CD4-positive, alpha-beta T cell (primary cell): Measurements from ENCODE around the gene PTPRC. TPM values are rescaled to one million over a fixed set of nuclear protein-coding genes. Genes with fewer than 3 reads are reported as not detected.

Experiments used
- ATAC-seq: fragments of 200-7000 bp; cut with Tn5 transposase; one replicate; pipeline ENCODE4 v1.10.0; 2022; ENCODE audit warnings: mild to moderate bottlenecking; ENCODE audit not compliant: poor library complexity
- CTCF ChIA-PET: fragments of 350-600 bp; sonication (Branson Sonifier 250); formaldehyde crosslinking; loops from one replicate; lab custom pipeline; 2021; ENCODE audit warnings: antibody characterized with exemption, inconsistent platforms; lab: Charles Lee
- POLR2A ChIA-PET: fragments of 350-600 bp; sonication (Branson Sonifier 250); formaldehyde crosslinking; loops from one replicate; lab custom pipeline; 2021; ENCODE audit warnings: antibody characterized with exemption, inconsistent platforms; lab: Charles Lee
- DNase-seq, 14 experiments: peaks; one replicate each; pipeline ENCODE4 v3.0.0-alpha.2; 2013 to 2020; ENCODE audit warnings: mixed read lengths in 2 of 14
- H3K27ac ChIP-seq, 2 donors: one replicate each; pipeline versions ENCODE4 v1.5.1 to v1.7.0; 2013; ENCODE audit warnings: low read length in 2 of 2, low read depth in 1 of 2, mild to moderate bottlenecking in 1 of 2
- H3K27me3 ChIP-seq, 2 experiments: 1 replicate in 1 of 2; 2 replicates in 1 of 2; pipeline versions ENCODE4 v1.6.1 to v1.7.0; 2013; ENCODE audit warnings: low read length in 2 of 2, control low read depth in 1 of 2, mild to moderate bottlenecking in 1 of 2, moderate library complexity in 1 of 2; ENCODE audit not compliant: insufficient read depth in 2 of 2, control insufficient read depth in 1 of 2
- H3K36me3 ChIP-seq: one replicate; pipeline ENCODE4 v1.6.1; 2013; ENCODE audit warnings: low read length, control low read depth; ENCODE audit not compliant: insufficient read depth
- H3K4me1 ChIP-seq: one replicate; pipeline ENCODE4 v1.6.1; 2013; ENCODE audit warnings: low read length, control low read depth; ENCODE audit not compliant: insufficient read depth
- H3K4me3 ChIP-seq: one replicate; pipeline ENCODE4 v1.5.1; 2013; ENCODE audit warnings: mild to moderate bottlenecking, low read length, moderate library complexity
- H3K9me3 ChIP-seq, 2 experiments: 1 replicate in 1 of 2; 2 replicates in 1 of 2; pipeline versions ENCODE4 v1.6.1 to v1.7.0; 2013; ENCODE audit warnings: low read length in 2 of 2, mild to moderate bottlenecking in 2 of 2, control low read depth in 1 of 2, moderate library complexity in 1 of 2; ENCODE audit not compliant: control insufficient read depth in 1 of 2, insufficient read depth in 1 of 2
- H3K27ac Mint-ChIP-seq: one replicate; pipeline ENCODE4 v1.8.0; 2020; ENCODE audit warnings: mixed read lengths
- H3K27me3 Mint-ChIP-seq: one replicate; pipeline ENCODE4 v1.8.0; 2021; ENCODE audit warnings: mixed read lengths
- H3K36me3 Mint-ChIP-seq: one replicate; pipeline ENCODE4 v1.8.0; 2021; ENCODE audit warnings: low read depth, mixed read lengths
- H3K4me1 Mint-ChIP-seq: one replicate; pipeline ENCODE4 v1.8.0; 2021; ENCODE audit warnings: low read depth, mixed read lengths
- H3K4me3 Mint-ChIP-seq: one replicate; pipeline ENCODE4 v1.8.0; 2020; ENCODE audit warnings: mild to moderate bottlenecking, mixed read lengths
- H3K9me3 Mint-ChIP-seq: one replicate; pipeline ENCODE4 v1.8.0; 2020; ENCODE audit warnings: mixed read lengths
- intact Hi-C, 2 experiments: fragments of 100-400 bp; cut with DNase I in 1 of 2; cut with micrococcal nuclease in 1 of 2; formaldehyde crosslinking; loops; one replicate each; pipeline versions ENCODE4 v1.15.1 to v1.9.0; 2023 to 2025; cut with DNase I, micrococcal nuclease
- total RNA-seq, 174 experiments: library from RNA in 2 of 174; stranded (reverse) in 2 of 174; gene quantifications; one replicate each; pipeline ENCODE4 v1.2.3 and lab custom pipeline; 2021 to 2026
- TF ChIP-seq, protein P1 (sequence below): fragments of 200-600 bp; IDR thresholded peaks from one replicate; pipeline ENCODE4 v1.8.0; 2022; ENCODE audit warnings: antibody characterized with exemption, mild to moderate bottlenecking

The PTPRC gene
- total RNA-seq, 2 experiments from 2014 or later, result 661 to 698 TPM

DNA sequence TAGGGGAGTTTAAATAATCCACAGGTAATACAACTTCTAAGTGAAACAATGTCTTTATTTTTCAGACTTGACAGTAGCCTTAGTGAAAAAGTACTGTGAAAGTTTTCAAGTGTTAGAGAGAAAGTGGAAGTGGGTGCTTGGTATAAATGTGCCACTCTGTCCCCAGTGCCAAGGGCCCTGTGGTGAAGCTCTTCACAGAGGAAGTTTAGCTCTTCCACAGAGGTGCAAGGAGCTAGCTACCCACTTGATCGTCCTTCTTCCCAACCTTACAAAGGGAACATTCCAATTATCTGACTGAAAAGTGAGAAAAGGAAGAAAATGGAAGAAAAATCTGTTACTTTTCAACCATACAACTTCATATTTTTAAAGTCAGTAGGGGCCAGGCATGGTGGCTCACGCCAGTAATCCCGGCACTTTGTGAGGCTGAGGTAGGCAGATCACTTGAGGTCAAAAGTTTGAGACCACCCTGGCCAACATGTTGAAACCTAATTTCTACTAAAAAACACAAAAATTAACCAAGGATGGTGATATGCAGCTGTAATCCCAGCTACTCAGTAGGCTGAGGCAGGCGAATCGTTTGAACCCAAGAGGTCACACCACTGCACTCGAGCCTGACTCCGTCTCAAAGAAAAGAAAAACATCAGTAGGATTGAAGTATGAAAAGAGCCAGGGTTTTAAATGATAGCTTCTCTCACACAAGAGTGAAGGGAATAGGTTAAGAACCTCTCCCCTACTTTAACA lies 41.0 kb upstream of the PTPRC start:
- Mint-ChIP-seq H3K36me3 (peaks cover 30% of the 10 kb centered on the region), H3K27ac (peak overlapping the region; percentile 91), H3K9me3 (peaks cover 9% of the 10 kb centered on the region), H3K4me1 (peaks cover 86% of the 10 kb centered on the region), H3K4me3 (peak overlapping the region; percentile 83), H3K27me3 (no peaks in the 10 kb centered on the region)
- ChIA-PET CTCF (interaction anchor here (1.3 kb wide), 2 partner anchors 8 to 23 kb away, joined by 3 read pairs; no protein-coding TSS in a partner anchor), POLR2A (interaction anchor here (0.6 to 3.9 kb wide), 14 partner anchors 8 to 86 kb away, joined by 3 to 26 read pairs (median 4); no protein-coding TSS in a partner anchor)
- peak overlapping the region in 1 of 2 donors; percentile 19 for H3K27ac ChIP-seq
- H3K4me3 ChIP-seq, result no peak overlapping the region
- TF ChIP-seq, protein P1, sequence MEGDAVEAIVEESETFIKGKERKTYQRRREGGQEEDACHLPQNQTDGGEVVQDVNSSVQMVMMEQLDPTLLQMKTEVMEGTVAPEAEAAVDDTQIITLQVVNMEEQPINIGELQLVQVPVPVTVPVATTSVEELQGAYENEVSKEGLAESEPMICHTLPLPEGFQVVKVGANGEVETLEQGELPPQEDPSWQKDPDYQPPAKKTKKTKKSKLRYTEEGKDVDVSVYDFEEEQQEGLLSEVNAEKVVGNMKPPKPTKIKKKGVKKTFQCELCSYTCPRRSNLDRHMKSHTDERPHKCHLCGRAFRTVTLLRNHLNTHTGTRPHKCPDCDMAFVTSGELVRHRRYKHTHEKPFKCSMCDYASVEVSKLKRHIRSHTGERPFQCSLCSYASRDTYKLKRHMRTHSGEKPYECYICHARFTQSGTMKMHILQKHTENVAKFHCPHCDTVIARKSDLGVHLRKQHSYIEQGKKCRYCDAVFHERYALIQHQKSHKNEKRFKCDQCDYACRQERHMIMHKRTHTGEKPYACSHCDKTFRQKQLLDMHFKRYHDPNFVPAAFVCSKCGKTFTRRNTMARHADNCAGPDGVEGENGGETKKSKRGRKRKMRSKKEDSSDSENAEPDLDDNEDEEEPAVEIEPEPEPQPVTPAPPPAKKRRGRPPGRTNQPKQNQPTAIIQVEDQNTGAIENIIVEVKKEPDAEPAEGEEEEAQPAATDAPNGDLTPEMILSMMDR, result no peak
- H3K9me3 ChIP-seq, result no peaks in the 10 kb centered on the region
- intact Hi-C loops, result loop anchor here in 1 of 2 experiments (2.0 to 5.0 kb wide), 2 partner anchors 15 to 36 kb away; no protein-coding TSS in a partner anchor
- DNase-seq (peak in 4 of 14 experiments; percentile 11 to 68 (median 38)), ATAC-seq (peak; percentile 65)
- no peaks in the 10 kb centered on the region for H3K36me3 ChIP-seq
- H3K4me1 ChIP-seq, result peaks cover 27% of the 10 kb centered on the region
- H3K27me3 ChIP-seq, result no peaks in the 10 kb centered on the region

DNA sequence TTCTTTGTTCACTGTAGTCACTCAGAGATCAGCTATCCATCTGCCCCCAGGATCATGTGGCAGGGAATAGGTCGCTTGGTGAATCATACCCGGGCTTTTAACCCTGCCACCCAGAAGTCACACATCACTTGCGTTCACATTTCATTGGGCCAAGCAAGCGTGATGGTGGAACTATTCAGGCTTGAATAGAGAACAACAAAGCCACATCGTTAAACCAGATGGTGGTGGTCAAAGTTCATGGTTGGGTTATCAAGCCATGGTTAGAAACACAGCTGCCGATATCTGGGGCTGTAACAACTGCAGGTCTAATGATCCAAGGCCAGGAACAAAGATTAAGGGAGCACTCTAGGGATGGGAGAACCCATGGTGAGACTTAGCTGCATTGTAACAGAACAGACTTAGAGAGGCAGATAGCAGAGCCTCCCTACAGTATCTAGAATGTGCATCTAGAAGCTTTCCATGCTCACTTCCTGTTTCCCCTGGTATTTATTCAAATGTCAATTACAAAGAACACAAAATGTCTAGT lies 40.0 kb upstream of the PTPRC start:
- intact Hi-C loops, result loop anchor here in 1 of 2 experiments (2.0 to 5.0 kb wide), 2 partner anchors 14 to 37 kb away; no protein-coding TSS in a partner anchor
- Mint-ChIP-seq H3K36me3 (peaks cover 30% of the 10 kb centered on the region), H3K27me3 (no peaks in the 10 kb centered on the region), H3K9me3 (peaks cover 9% of the 10 kb centered on the region), H3K27ac (peak overlapping the region; percentile 91), H3K4me1 (peaks cover 93% of the 10 kb centered on the region), H3K4me3 (peak overlapping the region; percentile 77)
- DNase-seq (peak in 1 of 14 experiments; percentile 26), ATAC-seq (peak; percentile 58)
- Histone ChIP-seq H3K9me3 (no peaks in the 10 kb centered on the region), H3K27ac (peak overlapping the region in 1 of 2 donors; percentile 29), H3K4me1 (peaks cover 27% of the 10 kb centered on the region), H3K36me3 (no peaks in the 10 kb centered on the region), H3K4me3 (no peak overlapping the region), H3K27me3 (no peaks in the 10 kb centered on the region)
- ChIA-PET POLR2A (interaction anchor here (0.6 to 3.9 kb wide), 19 partner anchors 9 to 93 kb away, joined by 3 to 26 read pairs (median 4); no protein-coding TSS in a partner anchor), CTCF (interaction anchor here (1.3 kb wide), 2 partner anchors 9 to 22 kb away, joined by 3 read pairs; no protein-coding TSS in a partner anchor)
- TF ChIP-seq, protein P1, result no peak

DNA sequence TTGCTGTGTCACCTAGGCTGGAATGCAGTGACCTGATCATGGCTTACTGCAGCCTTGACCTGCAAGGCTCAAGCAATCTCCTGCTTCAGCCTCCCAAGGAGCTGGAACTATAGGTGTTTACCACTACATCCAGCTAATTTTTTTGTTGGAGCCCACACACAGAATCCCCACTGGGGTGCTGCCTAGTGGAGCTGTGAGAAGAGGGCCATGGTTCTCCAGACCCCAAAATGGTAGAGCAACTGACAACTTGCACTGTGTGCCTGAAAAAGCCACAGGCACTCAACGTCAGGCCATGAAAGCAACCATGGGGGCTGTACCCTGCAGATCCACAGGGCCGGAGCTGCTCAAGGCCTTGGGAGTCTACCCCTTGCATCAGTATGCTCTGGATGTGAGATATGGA lies 39.1 kb upstream of the PTPRC start:
- DNase-seq (no peak), ATAC-seq (no peak)
- Mint-ChIP-seq H3K4me1 (peaks cover 93% of the 10 kb centered on the region), H3K27me3 (no peaks in the 10 kb centered on the region), H3K27ac (peak overlapping the region; percentile 91), H3K9me3 (peaks cover 9% of the 10 kb centered on the region), H3K36me3 (peaks cover 24% of the 10 kb centered on the region), H3K4me3 (no peak overlapping the region)
- Histone ChIP-seq H3K4me3 (no peak overlapping the region), H3K27me3 (no peaks in the 10 kb centered on the region), H3K36me3 (no peaks in the 10 kb centered on the region), H3K9me3 (no peaks in the 10 kb centered on the region), H3K27ac (no peak overlapping the region), H3K4me1 (peaks cover 27% of the 10 kb centered on the region)
- POLR2A ChIA-PET, result interaction anchor here (1.0 to 3.9 kb wide), 5 partner anchors 10 to 57 kb away, joined by 3 to 26 read pairs (median 5); no protein-coding TSS in a partner anchor
- intact Hi-C loops, result loop anchor here (2.0 to 5.0 kb wide), 3 partner anchors 13 to 37 kb away; no protein-coding TSS in a partner anchor
- TF ChIP-seq, protein P1, result no peak
- CTCF ChIA-PET, result no interaction called here
